Fibroblast of skin of left biceps (primary cell): ENCODE measurements around the gene SNRPA1.
A peak's percentile ranks its signal among the peaks of the same experiment; 100 is the strongest.
"Not testable (repeated sequence)": the region's sequence is repeated elsewhere in the genome, so short reads cannot be mapped to it uniquely, and the experiment has no call there.

Experiments used
- DNase-seq, 2 experiments: peaks; one replicate each; pipeline ENCODE4 v3.0.0-alpha.2; 2013; ENCODE audit warnings: low read depth in 2 of 2

SNRPA1 gene

GRCh38 chr15:101294731-101295606, at the start of gene SNRPA1:
SNRPA1 (minus strand) TSS chr15:101295248; CDS start chr15:101295178, 70 bp downstream.
- DNase-seq: peak; percentile 85

- no peak for DNase-seq
Measured at GRCh38 chr15:101342056-101342455, 47.0 kb upstream of the SNRPA1 start.

GRCh38 chr15:101338502-101339057, 43.5 kb upstream of the SNRPA1 start:
- DNase-seq: no peak

- no peak for DNase-seq
Measured at GRCh38 chr15:101337976-101338375, 42.9 kb upstream of the SNRPA1 start.

- DNase-seq: not testable (repeated sequence)
Measured at GRCh38 chr15:101333907-101334789, 39.1 kb upstream of the SNRPA1 start.

GRCh38 chr15:101332061-101332467, 37.0 kb upstream of the SNRPA1 start:
- DNase-seq: no peak

- DNase-seq: no peak
Measured at GRCh38 chr15:101329867-101330380, 34.9 kb upstream of the SNRPA1 start.

- DNase-seq: no peak
Measured at GRCh38 chr15:101329309-101329863, 34.3 kb upstream of the SNRPA1 start.

GRCh38 chr15:101328001-101328400, 33.0 kb upstream of the SNRPA1 start:
- no peak for DNase-seq

GRCh38 chr15:101327147-101327740, 32.2 kb upstream of the SNRPA1 start:
- no peak for DNase-seq

- no peak for DNase-seq
Measured at GRCh38 chr15:101326462-101327146, 31.6 kb upstream of the SNRPA1 start.

- DNase-seq: no peak
Measured at GRCh38 chr15:101326026-101326315, 30.9 kb upstream of the SNRPA1 start.

GRCh38 chr15:101325263-101326025, 30.4 kb upstream of the SNRPA1 start:
- DNase-seq: no peak

- DNase-seq: no peak
Measured at GRCh38 chr15:101324524-101325177, 29.6 kb upstream of the SNRPA1 start.

GRCh38 chr15:101323793-101324523, 28.9 kb upstream of the SNRPA1 start:
- DNase-seq: no peak

GRCh38 chr15:101322854-101323477, 27.9 kb upstream of the SNRPA1 start:
- DNase-seq: no peak

GRCh38 chr15:101322016-101322695, 27.1 kb upstream of the SNRPA1 start:
- no peak for DNase-seq
